Measurements from ENCODE around the gene CARMIL1. TPM values are rescaled to one million over a fixed set of nuclear protein-coding genes. Genes with fewer than 3 reads are reported as not detected.

The CARMIL1 gene
- total RNA-seq, 1 donor from 2014 or later: 19.1 TPM

GRCh38 chr6:25303254-25303653, 24.1 kb downstream of the CARMIL1 start:
- no peak overlapping the region for H2AFZ ChIP-seq (ENCODE audit: low read depth, low read length)
- no peaks in the 10 kb centered on the region for H4K20me1 ChIP-seq (ENCODE audit: insufficient read depth, low read length)
- no peak overlapping the region for H3K4me2 ChIP-seq (ENCODE audit: low read length)
- no peaks in the 10 kb centered on the region for H3K36me3 ChIP-seq (ENCODE audit: insufficient read depth, low read length)
- H3K4me1 Mint-ChIP-seq (ENCODE audit: low read depth, unreplicated experiment): peaks cover 21% of the 10 kb centered on the region
- no peak overlapping the region for H3K4me3 Mint-ChIP-seq (ENCODE audit: unreplicated experiment)
- peaks cover 2% of the 10 kb centered on the region for H3K36me3 Mint-ChIP-seq (ENCODE audit: low read depth, unreplicated experiment)
- no peak overlapping the region for H3K27ac ChIP-seq (ENCODE audit: low read depth, low read length)
- peak overlapping the region; percentile 81 for H3K27ac Mint-ChIP-seq (ENCODE audit: unreplicated experiment)
- no peaks in the 10 kb centered on the region for H3K27me3 ChIP-seq (ENCODE audit: insufficient read depth, low read length)
- H3K4me1 ChIP-seq (ENCODE audit: insufficient read depth, low read length): no peaks in the 10 kb centered on the region
- no peaks in the 10 kb centered on the region for H3K9me3 Mint-ChIP-seq (ENCODE audit: unreplicated experiment)
- no peaks in the 10 kb centered on the region for H3K9me3 ChIP-seq (ENCODE audit: insufficient read depth, low read depth, low read length)
- DNase-seq (ENCODE audit: low read depth) (no peak), FAIRE-seq (no peak)
- peaks cover 8% of the 10 kb centered on the region for H3K79me2 ChIP-seq (ENCODE audit: insufficient read depth, low read length)
- H3K27me3 Mint-ChIP-seq (ENCODE audit: low read depth, unreplicated experiment): no peaks in the 10 kb centered on the region
- TF ChIP-seq CTCF (IDR thresholded peaks at IDR 0.05; ENCODE audit: insufficient read depth, low read depth, low read length) (no peak), EZH2 (IDR thresholded peaks at IDR 0.05; ENCODE audit: insufficient read depth, low read length) (no peak)
- H3K4me3 ChIP-seq (ENCODE audit: insufficient read depth, low read depth, low read length): no peak overlapping the region
- H3K9ac ChIP-seq (ENCODE audit: low read length): no peak overlapping the region

GRCh38 chr6:25306379-25306778, 27.2 kb downstream of the CARMIL1 start:
- FAIRE-seq: no peak
- Histone ChIP-seq H4K20me1 (ENCODE audit: insufficient read depth, low read length) (no peaks in the 10 kb centered on the region), H3K9ac (ENCODE audit: low read length) (no peak overlapping the region), H3K4me1 (ENCODE audit: insufficient read depth, low read length) (no peaks in the 10 kb centered on the region), H3K27me3 (ENCODE audit: insufficient read depth, low read length) (no peaks in the 10 kb centered on the region), H2AFZ (ENCODE audit: low read depth, low read length) (no peak overlapping the region), H3K4me3 (ENCODE audit: insufficient read depth, low read depth, low read length) (no peak overlapping the region), H3K79me2 (ENCODE audit: insufficient read depth, low read length) (peaks cover 5% of the 10 kb centered on the region), H3K27ac (ENCODE audit: low read depth, low read length) (no peak overlapping the region), H3K36me3 (ENCODE audit: insufficient read depth, low read length) (no peaks in the 10 kb centered on the region), H3K4me2 (ENCODE audit: low read length) (no peak overlapping the region), H3K9me3 (ENCODE audit: insufficient read depth, low read depth, low read length) (no peaks in the 10 kb centered on the region)
- TF ChIP-seq CTCF (IDR thresholded peaks at IDR 0.05; ENCODE audit: insufficient read depth, low read depth, low read length): no peak
- TF ChIP-seq EZH2 (IDR thresholded peaks at IDR 0.05; ENCODE audit: insufficient read depth, low read length): no peak
- no peak overlapping the region for H3K4me3 Mint-ChIP-seq (ENCODE audit: unreplicated experiment)
- no peak overlapping the region for H3K27ac Mint-ChIP-seq (ENCODE audit: unreplicated experiment)
- H3K4me1 Mint-ChIP-seq (ENCODE audit: low read depth, unreplicated experiment): peaks cover 31% of the 10 kb centered on the region
- H3K9me3 Mint-ChIP-seq (ENCODE audit: unreplicated experiment): no peaks in the 10 kb centered on the region
- H3K27me3 Mint-ChIP-seq (ENCODE audit: low read depth, unreplicated experiment): no peaks in the 10 kb centered on the region
- peaks cover 2% of the 10 kb centered on the region for H3K36me3 Mint-ChIP-seq (ENCODE audit: low read depth, unreplicated experiment)
- DNase-seq (ENCODE audit: low read depth): no peak

GRCh38 chr6:25307805-25308494, 28.8 kb downstream of the CARMIL1 start:
- H4K20me1 ChIP-seq (ENCODE audit: insufficient read depth, low read length): no peaks in the 10 kb centered on the region
- peaks cover 5% of the 10 kb centered on the region for H3K79me2 ChIP-seq (ENCODE audit: insufficient read depth, low read length)
- no peaks in the 10 kb centered on the region for H3K27me3 ChIP-seq (ENCODE audit: insufficient read depth, low read length)
- no peaks in the 10 kb centered on the region for H3K9me3 ChIP-seq (ENCODE audit: insufficient read depth, low read depth, low read length)
- Mint-ChIP-seq H3K27ac (ENCODE audit: unreplicated experiment) (no peak overlapping the region), H3K4me1 (ENCODE audit: low read depth, unreplicated experiment) (peaks cover 32% of the 10 kb centered on the region), H3K4me3 (ENCODE audit: unreplicated experiment) (no peak overlapping the region), H3K27me3 (ENCODE audit: low read depth, unreplicated experiment) (no peaks in the 10 kb centered on the region), H3K9me3 (ENCODE audit: unreplicated experiment) (no peaks in the 10 kb centered on the region), H3K36me3 (ENCODE audit: low read depth, unreplicated experiment) (peaks cover 2% of the 10 kb centered on the region)
- no peak overlapping the region for H3K4me3 ChIP-seq (ENCODE audit: insufficient read depth, low read depth, low read length)
- no peak for TF ChIP-seq EZH2 (IDR thresholded peaks at IDR 0.05; ENCODE audit: insufficient read depth, low read length)
- no peak for TF ChIP-seq CTCF (IDR thresholded peaks at IDR 0.05; ENCODE audit: insufficient read depth, low read depth, low read length)
- no peak overlapping the region for H3K4me2 ChIP-seq (ENCODE audit: low read length)
- H3K27ac ChIP-seq (ENCODE audit: low read depth, low read length): no peak overlapping the region
- DNase-seq (ENCODE audit: low read depth): no peak
- H3K4me1 ChIP-seq (ENCODE audit: insufficient read depth, low read length): peaks cover 8% of the 10 kb centered on the region
- H2AFZ ChIP-seq (ENCODE audit: low read depth, low read length): no peak overlapping the region
- FAIRE-seq: no peak
- H3K36me3 ChIP-seq (ENCODE audit: insufficient read depth, low read length): no peaks in the 10 kb centered on the region
- no peak overlapping the region for H3K9ac ChIP-seq (ENCODE audit: low read length)

Measured in astrocyte (in vitro differentiated cells and primary cell).